ENCODE results near the gene HSPB2.
"Not testable (repeated sequence)": the region's sequence is repeated elsewhere in the genome, so short reads cannot be mapped to it uniquely, and the experiment has no call there.

Gene HSPB2

GRCh38 chr11:111916768-111917167 lies 4.2 kb downstream of the HSPB2 start:
- no peak for DNase-seq

- no peak for DNase-seq
Measured at GRCh38 chr11:111917312-111917711, 4.8 kb downstream of the HSPB2 start.

- DNase-seq, result no peak
Measured at GRCh38 chr11:111917788-111918187, 5.3 kb downstream of the HSPB2 start.

DNA sequence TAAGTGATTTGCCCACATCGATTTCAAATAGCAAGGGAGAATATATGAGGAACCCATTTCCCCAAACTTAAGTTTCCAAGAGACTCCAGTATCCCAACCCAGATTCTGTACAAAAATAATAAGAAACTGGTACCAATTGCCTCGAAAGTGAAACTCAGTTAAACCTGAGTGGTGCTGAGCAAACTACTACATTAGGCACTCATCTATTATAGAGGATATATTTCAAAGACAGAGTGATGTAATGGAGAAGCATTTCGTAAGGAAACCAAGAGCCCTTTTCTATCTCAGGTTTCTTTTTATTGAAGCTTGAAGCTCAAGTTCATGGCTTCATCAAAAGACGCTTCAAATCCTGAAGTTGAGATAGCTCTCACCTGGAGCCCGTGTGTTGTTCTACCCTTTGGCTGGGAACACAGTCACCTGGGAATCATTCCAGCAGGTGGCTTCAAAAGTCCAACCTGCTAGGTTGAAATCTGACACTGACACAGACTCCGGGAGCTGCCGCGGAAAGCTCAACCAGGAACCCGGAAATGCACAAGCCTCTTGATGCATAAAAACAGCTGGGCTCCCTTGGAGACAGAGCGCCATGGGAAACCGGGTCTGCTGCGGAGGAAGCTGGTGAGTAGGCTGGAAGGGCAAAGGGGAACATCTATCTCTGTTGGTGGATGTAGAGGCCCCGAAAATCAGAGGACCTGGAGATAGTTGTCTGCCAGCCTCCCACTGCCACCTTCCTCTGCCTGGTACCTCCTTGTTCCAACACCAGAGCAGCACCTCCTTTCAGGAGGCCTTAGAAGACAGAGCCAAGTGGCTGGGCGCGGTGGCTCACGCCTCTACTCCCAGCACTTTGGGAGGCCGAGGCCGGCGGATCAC lies 6.1 kb downstream of the HSPB2 start, which contains the start of gene C11orf52:
Gene C11orf52, plus strand, starts transcription at position 524 of the 867 bp plus-strand sequence. Its CDS starts 60 bp downstream, at position 584.
- no peak for DNase-seq

DNA sequence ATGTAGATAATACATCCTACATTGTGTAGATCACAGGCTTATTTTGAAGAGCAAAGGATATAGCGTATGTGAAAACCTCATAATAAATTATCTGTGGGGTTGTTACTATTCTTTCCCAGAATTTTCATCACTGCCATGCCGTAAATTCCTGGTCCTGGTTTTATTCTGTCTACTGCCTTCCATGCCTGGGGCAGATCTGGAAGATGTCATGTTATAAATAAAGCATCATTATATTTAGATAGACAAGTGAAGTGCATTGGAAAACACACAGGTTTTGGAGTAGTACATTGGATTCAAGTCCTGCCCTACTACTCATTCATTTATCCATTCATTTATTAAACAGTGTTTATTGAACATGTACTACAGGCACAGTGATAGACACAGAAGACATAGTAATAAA lies 8.4 kb downstream of the HSPB2 start:
- DNase-seq, result no peak

GRCh38 chr11:111921541-111922230 lies 9.2 kb downstream of the HSPB2 start:
- no peak for DNase-seq

DNA sequence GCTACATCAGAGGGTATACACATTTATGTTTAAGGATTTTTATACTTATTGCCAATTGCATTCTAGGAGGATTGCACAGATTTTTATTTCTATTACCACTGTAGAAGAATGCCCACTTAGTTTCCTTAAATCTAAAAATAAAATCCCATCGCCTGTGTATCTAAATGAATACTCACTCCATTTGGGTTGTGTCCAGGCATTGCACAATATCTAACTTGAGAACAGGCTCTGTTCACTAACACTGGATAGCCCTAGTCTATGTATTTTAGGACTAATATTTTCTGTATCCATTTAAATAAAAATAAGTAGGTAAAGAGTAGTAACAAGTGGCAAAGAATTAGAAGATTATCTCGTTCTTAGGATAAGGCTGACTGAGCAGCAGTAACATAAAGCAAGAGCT lies 10.3 kb downstream of the HSPB2 start:
- DNase-seq, result no peak

DNA sequence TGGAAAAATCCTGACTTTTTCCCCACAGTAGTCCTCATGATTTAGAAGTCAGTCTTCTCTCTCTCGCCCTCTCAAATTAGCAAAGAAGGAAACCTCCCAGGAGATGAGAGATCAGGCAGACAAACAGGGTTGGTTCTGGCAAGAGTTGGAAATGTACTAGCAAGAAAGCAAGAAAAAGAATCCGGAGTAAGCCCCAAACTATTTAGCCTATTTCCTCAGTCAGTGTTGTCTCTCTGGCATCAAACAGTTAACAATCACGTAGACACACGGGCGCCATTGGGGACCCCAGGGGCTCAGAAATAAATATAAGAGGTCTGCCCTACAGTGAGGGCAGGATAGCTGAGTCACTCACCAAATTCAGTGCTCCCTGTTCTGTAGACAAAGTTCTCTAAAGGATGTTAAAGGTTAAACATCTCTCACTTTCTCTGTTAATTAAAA lies 10.8 kb downstream of the HSPB2 start:
- no peak for DNase-seq

- DNase-seq, result no peak
Measured at GRCh38 chr11:111923951-111924350, 11.4 kb downstream of the HSPB2 start.

DNA sequence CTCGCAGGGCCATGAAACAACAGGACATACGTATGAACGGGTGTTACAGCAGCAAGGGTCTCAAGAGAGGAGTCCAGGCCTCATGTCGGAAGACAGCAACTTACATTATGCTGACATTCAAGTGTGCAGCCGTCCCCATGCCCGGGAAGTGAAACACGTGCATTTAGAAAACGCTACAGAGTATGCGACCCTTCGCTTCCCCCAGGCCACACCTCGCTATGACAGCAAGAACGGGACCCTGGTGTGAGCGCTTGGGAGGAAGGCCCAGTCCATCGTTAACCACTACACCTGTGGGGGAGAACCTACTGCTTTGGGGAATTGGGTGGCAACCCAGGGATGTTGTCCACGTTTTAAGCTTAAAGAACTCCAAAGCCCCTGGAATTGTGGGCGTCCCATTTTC lies 13.4 kb downstream of the HSPB2 start:
- DNase-seq, result no peak

DNA sequence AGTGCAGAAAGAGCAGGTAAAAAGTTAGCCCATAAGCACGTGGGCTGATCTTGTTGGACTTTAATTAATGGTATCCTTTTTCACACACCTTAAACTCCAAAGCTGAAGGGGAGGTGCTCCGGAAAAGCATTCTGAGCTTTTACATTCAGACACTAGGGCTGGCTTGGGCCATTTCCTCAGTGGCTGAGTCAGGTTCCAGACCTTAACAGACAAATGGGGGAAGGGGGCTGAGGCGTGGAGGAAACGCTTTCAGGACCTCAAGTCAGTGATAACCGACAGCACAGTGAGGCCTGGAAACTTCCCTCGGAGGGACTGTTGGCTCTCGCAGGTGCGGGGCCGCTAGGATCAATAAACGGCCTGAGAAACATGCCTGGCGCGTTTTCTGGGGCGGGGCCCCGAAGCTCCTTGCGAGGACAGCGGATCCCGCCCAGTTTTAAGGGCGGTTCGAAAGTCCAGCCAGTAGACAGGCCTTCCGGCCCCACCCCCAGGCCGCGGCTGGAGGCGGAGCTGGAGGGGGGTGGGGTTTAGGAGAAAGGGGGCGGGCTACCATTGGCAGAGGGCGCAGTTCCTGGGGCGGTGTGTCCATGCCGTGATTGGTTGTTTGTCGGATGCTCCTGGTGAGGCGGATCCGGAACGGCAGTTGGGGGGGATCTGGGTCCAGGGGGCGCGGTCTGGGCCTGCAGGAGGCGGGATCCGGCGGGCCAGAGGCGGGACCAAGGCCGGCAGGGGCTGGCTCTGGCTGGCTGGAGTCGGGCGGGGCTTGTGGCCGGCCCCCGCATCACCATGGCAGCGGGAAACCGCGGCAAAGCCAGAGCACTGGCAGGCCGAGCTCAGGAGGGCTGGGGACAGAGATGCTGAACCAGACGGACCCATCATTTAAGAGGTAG lies 14.2 kb downstream of the HSPB2 start:
- peak; percentile 87 to 96 (median 92) for DNase-seq

GRCh38 chr11:111930472-111930871 lies 17.9 kb downstream of the HSPB2 start:
- no peak for DNase-seq

DNA sequence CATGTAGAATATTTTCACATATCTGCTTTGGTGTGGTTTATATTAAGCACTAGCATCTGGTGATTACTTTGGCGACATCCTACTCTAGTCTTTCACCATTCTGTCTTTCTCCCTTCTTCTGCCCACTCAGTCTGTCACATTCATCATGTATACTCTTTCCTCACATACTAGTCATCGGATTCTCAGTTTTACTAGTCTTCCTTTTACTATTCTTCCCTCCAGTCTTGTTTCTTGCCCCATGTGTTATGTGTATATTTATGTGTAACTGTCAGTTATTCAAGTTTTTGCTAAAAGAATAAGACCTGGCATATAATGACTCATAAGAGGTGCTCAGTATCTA lies 20.0 kb downstream of the HSPB2 start:
- DNase-seq, result no peak

GRCh38 chr11:111933176-111933575 lies 20.6 kb downstream of the HSPB2 start:
- DNase-seq, result not testable (repeated sequence)

- no peak for DNase-seq
Measured at GRCh38 chr11:111933872-111934271, 21.3 kb downstream of the HSPB2 start.

DNA sequence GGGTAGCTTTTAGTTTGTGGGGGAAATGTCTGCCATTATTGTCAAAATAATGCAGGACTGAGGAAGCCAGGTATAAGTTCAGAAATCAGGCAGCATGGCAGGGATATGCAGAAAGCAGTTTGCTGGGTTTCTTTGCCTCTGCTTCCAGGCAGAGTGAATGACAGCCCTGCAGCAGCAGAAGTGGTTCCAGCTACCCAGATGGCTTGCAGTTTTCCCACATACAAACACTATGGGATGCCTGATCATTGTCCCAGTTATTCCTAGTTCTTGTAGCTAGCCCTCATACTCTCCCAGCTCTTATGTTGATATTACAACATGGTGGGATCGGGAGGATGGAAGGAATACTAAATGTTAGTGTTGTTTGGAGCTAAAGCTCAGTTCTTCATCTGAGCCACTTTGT lies 21.8 kb downstream of the HSPB2 start:
- DNase-seq, result no peak

- peak in 1 of 5 experiments; percentile 46 for DNase-seq
Measured at GRCh38 chr11:111935317-111936039, 22.9 kb downstream of the HSPB2 start.

DNA sequence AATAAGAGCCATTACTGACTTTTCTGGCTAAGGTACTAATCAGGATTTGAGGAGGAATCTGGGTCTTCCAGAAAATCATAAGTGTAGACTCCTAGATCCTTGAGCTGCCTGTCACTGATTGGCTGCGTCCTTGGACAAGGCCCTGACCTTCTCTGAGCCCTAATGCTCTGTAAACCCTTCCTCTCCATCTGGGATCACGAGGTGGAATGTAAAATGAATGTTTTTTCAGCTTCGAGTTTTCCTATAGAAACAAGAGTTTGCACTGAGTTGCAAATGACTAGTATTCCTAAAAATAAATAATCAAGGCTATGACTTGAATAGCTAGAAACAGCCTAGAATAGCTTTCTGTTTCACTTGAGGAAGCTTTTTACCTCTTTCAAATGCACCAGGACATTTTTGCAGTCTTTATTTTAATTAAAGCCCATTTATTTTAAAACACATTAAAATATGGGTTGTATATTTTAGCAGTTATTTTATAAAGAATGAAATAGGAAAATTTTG lies 23.6 kb downstream of the HSPB2 start:
- DNase-seq, result no peak

- DNase-seq, result no peak
Measured at GRCh38 chr11:111937461-111937769, 24.9 kb downstream of the HSPB2 start.

- no peak for DNase-seq
Measured at GRCh38 chr11:111937844-111938243, 25.3 kb downstream of the HSPB2 start.

DNA sequence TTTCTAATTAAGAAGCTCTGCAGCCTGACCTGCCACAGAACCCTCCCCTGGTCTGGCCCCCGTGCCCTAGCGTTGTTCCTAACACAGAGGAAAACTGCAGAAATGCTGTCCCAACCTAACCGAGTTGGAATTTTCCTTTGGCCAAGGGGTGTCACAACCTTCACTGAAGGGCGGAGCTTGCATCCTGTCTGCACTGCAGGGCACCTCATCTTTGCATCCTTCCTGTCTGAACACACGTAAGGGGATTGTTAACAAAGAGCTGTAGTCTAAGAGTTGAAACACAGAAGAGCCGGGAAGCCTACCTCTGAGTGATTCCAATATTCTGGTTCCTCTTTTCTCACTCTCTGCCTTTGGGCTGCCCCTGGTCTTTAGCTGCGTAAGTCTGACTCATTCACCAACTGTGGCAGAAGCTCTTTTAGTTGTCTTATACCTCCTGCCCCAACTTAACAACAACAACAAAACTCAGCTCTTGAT lies 26.2 kb downstream of the HSPB2 start:
- DNase-seq, result peak in 2 of 5 experiments; percentile 14 to 56

Data from T-helper 2 cell (primary cell).